Activated naive CD4-positive, alpha-beta T cell (primary cell): Measurements from ENCODE around the gene EFNA5.

Source experiments
- DNase-seq, 4 experiments: peaks; one replicate each; lab custom pipeline; 2025; lab: John Stamatoyannopoulos, UW

The EFNA5 gene

GRCh38 chr5:107571621-107572536 lies 98.9 kb downstream of the EFNA5 start:
- DNase-seq, result peak; percentile 79 to 86 (median 81)

GRCh38 chr5:107570805-107571531 lies 99.8 kb downstream of the EFNA5 start:
- no peak for DNase-seq

- DNase-seq, result no peak
Observed at GRCh38 chr5:107570181-107570580, 100.6 kb downstream of the EFNA5 start.

GRCh38 chr5:107567901-107568671 lies 102.7 kb downstream of the EFNA5 start:
- DNase-seq, result no peak

- DNase-seq, result no peak
Observed at GRCh38 chr5:107566986-107567385, 103.8 kb downstream of the EFNA5 start.

GRCh38 chr5:107565791-107566767 lies 104.7 kb downstream of the EFNA5 start:
- DNase-seq, result no peak

GRCh38 chr5:107564931-107565372 lies 105.8 kb downstream of the EFNA5 start:
- DNase-seq, result no peak

GRCh38 chr5:107563959-107564544 lies 106.7 kb downstream of the EFNA5 start:
- no peak for DNase-seq

GRCh38 chr5:107560377-107560776 lies 110.4 kb downstream of the EFNA5 start:
- DNase-seq, result no peak

- no peak for DNase-seq
Observed at GRCh38 chr5:107558823-107559375, 111.8 kb downstream of the EFNA5 start.

GRCh38 chr5:107557051-107557658 lies 113.6 kb downstream of the EFNA5 start:
- DNase-seq, result no peak

- DNase-seq, result no peak
Observed at GRCh38 chr5:107556575-107556974, 114.2 kb downstream of the EFNA5 start.

GRCh38 chr5:107555425-107556090 lies 115.2 kb downstream of the EFNA5 start:
- DNase-seq, result no peak

GRCh38 chr5:107554776-107555424 lies 115.8 kb downstream of the EFNA5 start:
- DNase-seq, result no peak

GRCh38 chr5:107553117-107553555 lies 117.6 kb downstream of the EFNA5 start:
- no peak for DNase-seq

GRCh38 chr5:107551088-107551487 lies 119.6 kb downstream of the EFNA5 start:
- no peak for DNase-seq

- DNase-seq, result no peak
Observed at GRCh38 chr5:107549567-107549966, 121.2 kb downstream of the EFNA5 start.

- no peak for DNase-seq
Observed at GRCh38 chr5:107548477-107548876, 122.3 kb downstream of the EFNA5 start.

GRCh38 chr5:107546719-107547118 lies 124.0 kb downstream of the EFNA5 start:
- DNase-seq, result no peak
